Measurements from ENCODE around the gene GPATCH4. TPM values are rescaled to one million over a fixed set of nuclear protein-coding genes. Genes with fewer than 3 reads are reported as not detected.
"Not testable (repeated sequence)": the region's sequence is repeated elsewhere in the genome, so short reads cannot be mapped to it uniquely, and the experiment has no call there.

Gene GPATCH4
- total RNA-seq, 1 experiment from 2014 or later = 23.8 TPM

DNA sequence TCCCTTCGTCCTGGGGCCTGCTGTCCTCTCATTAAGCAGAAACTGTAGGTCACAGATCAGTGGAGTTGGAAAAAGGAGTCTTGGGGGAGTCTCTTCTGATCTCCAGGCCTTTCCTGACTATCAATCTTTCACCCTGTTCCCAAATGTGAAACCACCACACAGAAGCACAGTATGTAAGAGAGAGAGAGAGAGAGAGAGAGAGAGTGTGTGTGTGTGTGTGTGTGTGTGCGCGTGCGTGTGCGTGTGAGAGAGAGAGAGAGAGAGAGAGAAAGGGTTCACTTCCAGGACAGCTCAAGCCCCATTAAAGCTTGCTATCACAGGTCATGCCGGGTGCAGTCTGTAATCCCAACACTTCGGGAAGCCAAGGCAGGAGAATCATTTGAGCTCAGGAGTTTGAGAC lies 23.2 kb downstream of the GPATCH4 start:
- no peak for DNase-seq (ENCODE audit: low read depth)

DNA sequence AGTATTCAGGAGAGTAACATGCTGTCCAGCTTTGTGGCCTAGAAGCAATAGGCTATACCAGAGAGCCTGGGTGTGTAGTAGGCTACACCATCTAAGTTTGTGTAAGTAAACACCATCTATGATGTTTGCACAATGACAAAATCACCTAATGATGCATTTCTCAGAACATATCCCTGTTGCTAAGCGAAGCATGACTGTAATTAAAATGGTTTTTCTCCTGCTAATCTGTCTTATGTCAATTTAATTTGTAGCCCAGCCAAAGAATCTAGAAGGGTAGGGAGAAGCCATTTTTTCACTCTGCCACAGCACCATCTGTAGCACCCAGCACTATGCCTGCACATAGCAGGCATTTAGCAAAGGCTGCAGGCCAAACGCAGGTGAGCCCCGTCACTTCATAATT lies 23.7 kb downstream of the GPATCH4 start:
- no peak for DNase-seq (ENCODE audit: low read depth)

DNA sequence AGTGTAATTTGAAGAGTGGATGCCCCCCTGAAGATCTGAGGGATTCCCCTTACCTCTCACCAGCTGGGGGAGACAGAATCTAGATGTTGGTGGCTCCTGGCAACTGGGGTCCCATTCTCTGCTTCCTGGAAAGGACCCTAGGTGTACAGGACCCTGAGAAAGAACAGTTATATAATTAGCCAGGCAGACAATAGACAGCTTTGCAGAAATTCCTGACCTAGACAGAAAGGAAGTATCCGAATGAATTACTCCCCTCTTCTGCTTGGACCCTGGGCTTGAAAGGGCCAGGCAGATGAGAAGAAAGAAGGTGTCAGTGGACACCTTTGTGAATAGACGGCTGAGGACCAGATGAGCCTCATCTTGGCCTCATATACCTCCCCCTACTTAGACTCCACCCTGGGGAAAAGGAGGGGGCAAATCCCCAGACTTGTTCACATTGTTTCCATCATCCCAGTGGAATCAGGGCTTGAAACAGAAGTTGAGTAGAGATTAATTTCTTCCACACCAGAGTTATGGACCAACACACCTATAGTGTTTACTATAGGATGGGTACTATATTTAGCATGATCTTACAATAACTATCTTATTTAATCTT lies 27.1 kb downstream of the GPATCH4 start:
- DNase-seq (ENCODE audit: low read depth) = no peak

DNA sequence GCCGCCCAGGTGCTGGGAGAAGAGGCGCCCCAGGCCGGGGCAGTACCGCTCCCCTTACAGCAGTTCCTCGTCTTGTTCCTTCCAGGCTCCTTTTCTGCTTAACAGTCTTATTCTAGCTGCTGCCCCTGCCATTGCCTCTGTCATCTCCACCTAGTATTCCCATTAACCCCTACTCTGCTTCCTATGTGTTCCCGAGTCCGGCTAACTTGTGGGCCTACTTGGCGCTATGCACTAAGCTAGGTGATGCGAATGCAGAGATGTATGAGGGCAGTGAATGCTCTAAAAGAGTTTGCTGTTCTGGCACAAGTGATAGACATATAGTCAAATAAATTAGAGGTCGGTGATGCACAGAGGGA lies 28.6 kb downstream of the GPATCH4 start:
- no peak for DNase-seq (ENCODE audit: low read depth)

DNA sequence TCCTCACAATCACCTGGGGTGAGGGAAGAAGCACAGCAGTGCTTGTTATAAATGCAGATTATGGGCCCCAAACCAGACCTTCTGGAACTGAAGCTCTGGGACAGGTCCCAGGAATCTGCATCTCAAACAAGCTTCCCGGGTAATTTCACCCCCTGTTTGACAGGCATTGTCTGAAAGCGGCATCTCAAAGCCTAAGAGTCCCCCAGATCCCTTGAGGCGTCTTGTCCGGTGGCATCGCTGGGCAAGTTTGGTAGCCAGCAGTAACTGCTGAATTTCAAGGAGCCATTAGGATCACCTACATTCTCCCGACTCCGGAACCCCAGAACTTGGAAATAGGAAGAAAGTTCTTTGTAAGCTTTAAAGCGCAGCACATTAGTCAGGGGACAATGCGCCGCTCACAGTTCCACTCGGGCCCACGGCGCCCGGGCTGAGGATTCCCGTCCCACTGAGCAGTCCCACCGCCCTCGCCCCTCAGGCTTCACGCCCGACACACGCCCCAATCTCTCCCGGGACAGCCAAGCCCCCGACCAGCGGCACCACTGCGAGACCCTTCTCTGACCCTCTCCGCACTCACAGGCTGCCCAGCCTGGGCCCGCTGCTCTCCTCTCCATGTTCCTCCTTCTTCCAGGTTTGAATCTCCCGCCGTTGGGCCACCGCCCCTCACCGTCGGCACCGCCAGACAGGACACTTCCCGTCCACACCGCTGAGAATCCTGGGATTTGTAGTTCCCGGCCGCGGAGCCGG lies 29.2 kb downstream of the GPATCH4 start, which contains the start of gene IQGAP3:
Gene IQGAP3, minus strand, starts transcription at position 647 of the 744 bp plus-strand sequence. Its CDS starts 36 bp downstream, at position 611.
- DNase-seq (ENCODE audit: low read depth) = peak; percentile 77

DNA sequence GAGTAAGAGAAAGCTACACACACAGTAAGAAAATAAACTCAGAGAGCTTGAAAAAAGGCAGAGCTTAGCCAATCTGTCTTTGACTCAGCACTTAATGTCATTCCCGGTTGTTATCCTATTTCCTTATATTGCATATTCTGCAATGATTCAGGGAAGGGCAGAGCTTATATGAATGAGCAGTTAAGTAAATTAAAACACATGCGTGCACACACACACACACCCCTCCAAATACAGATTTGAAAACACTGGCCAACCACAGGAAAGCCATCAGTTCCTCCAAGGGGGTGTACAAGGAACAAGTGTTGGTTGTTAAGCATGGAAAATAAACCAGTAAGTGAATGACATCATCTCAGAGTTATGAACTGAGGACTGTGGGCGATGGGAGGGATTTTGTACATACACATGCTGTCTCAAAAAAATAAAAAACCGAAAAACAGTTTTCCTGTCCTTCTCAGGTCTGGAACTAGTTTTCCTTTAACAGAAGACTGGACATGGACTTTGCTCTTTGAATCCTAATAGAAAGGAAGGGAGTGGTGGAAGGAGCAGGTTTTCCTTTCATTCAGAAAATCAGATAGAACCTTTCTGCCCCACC lies 29.9 kb downstream of the GPATCH4 start:
- peak; percentile 81 for DNase-seq (ENCODE audit: low read depth)

DNA sequence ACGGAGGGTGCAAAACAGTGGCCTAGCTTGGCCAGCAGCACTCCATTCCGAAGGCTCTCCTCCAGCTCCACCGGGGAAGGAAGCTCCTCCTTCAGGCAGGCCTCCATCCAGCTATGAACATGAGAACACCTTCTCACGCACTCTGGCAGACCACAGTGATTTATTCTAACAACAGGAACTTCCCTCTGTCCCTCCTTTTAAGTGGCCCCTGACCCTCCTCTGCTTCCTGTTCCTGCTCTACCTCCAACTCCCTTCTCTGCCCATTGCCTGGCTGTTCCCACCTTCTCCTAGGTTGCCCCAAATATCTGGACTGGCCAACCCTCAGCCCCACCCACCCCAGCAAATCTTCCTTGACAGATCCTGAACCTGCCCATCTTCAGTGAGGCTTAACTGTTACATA lies 34.8 kb downstream of the GPATCH4 start:
- DNase-seq (ENCODE audit: low read depth) = no peak

DNA sequence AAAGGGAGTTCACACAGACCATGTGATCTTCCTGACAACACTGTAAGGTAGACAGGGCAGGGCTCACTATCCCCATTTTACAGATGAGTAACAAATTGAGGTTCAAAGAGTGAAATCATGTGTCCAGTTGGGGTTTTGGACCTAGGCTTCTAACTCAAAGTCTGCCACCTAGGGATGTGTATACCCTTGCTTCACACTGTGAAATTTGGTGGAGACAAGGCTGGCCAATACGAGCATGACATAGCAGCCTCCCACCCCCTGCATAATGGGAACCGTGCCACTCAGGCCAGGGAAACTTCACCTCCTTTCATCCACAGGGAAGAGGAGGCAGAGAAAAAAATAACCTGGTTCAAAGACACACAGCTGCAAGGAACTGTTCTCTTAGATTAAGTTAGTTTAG lies 35.8 kb downstream of the GPATCH4 start:
- no peak for DNase-seq (ENCODE audit: low read depth)

DNA sequence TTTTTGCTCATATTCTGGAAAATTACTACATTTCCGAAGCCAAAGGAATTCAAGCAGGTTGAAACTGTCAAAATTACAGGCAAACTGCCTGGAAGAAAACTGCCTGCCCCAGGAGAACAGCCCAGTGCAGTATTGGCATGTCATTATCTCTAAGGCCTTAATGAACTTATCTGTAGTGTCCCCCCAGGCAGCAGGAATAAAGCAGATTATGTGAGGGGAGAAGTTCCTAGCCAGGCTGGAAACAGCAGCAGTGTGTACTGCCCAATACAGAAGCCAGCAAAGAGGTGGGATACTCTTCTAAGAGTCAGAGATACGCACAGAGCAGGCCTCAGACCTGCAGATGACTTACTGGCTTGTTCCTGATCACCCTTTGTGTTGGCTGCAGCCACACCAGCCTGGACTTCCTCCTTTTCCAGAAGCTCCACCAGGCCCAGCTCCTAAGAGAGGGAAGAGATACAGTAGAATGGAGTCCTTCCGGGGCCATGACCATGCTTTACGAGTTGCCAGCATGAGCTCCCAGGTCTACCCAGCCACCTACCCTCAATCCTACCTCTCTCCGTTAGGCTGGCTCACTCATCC lies 40.6 kb downstream of the GPATCH4 start:
- DNase-seq (ENCODE audit: low read depth) = no peak

DNA sequence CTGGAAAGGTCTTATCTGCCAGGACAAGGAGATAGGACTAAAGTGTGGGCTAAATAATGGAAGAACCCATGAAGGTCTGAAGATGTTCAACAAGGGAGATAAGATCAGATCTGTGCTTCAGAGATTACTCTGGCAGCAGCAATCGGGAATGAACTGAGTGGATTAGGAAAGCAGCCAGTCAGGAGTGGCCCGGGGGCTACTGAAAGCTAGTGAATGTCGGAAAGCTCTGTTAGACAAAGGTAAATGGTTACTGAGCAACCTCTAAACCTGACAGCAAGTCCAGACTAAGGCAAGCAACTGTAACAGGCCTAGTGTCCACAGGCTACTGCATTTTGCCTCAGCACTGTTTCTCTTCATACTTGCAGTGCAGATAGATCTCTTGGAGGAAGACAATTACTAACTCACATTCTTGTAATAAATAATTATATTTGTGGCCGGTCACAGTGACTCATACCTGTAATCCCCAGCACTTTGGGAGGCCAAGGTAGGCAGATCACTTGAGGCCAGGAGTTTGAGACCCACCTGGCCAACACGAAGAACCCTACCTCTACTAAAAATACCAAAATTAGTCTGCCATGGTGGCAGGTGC lies 41.4 kb downstream of the GPATCH4 start:
- no peak for DNase-seq (ENCODE audit: low read depth)

DNA sequence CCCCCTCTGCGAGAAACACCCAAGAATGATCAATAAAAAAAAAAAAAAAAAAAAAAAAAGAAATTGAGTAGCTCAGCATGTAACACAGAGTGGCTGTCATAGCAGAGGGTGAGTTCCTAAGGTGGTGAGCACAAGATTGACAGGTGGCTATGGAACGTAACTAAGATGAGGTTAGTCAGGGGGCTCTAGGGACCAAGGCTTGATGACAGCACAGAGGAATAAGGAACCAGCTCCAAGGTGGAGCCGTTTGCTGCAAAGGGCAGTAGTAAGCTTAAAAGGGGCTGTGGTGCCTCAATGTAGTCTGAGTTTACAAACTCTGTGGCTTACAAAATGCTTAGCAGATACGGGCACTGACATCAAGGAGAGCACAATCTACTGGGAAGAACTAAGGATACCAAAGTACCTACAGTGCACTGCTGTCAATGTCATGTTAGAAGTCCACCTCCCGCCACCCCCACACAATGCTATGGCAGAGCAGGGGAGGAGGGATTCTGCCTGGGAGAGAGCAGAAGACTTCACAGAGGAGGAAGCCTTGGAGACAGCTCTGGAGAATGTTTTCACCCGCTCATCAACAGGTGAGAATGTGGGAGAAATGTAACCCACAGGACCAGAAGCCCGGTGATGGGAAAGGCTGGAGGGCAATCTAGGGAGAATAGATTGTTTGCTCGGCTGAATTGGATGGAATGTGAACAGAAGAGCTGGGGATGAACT lies 42.0 kb downstream of the GPATCH4 start:
- no peak for DNase-seq (ENCODE audit: low read depth)

DNA sequence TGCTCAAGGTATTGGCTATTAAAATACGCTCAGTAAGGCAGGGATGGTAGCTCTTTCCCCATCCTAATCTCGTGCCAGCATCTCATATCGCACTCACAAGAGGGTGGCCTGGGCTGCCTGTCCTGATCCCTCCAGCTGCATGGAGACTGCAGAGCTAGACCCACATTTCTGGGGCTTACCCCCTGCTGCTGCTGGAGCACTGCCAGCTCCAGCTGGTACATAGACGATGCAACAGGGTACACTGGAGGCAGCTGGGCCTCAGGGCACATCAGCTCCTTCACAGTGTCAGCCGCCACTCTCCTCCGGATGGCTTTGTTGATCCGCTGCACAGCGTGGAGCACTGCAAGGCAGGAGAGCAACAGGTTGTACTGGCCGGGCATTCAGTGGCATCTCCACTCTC lies 44.9 kb downstream of the GPATCH4 start:
- DNase-seq (ENCODE audit: low read depth) = no peak

DNA sequence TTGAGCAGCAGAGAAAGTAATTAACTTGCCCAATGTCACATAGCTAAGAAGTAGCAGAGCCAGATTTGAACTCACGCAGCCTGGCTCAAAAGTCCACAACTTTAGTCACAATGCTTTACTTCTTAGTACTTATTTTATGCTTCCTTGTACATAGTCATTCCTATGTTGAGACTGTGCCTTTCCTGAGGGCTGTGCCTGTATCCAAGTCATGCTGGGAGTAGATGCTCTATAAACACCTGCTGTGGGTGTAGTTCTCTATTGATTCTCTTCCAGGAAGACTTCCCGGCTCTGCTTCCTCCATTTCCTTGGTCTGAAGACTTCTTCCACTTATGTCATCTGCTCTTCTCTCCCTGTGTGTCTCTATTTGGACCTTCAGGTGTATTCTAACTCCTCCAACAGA lies 45.6 kb downstream of the GPATCH4 start:
- no peak for DNase-seq (ENCODE audit: low read depth)

DNA sequence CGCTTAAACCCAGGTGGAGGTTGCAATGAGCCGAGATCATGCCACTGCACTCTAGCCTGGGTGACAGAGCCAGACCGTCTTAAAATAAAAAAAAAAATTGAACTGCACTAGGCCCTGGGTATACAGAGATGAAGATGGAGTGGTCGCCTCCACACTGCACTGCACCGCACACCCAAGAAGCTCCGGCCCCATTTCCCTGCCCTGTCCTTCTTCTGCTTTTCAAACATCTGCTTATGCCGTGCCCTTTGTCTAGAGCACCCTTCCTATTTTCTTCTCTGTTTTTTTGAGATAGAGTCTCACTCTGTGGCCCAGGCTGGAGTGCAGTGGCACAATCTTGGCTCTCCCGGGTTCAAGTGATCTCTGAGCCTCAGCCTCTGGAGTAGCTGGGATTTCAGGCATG lies 46.3 kb downstream of the GPATCH4 start:
- no peak for DNase-seq (ENCODE audit: low read depth)

DNA sequence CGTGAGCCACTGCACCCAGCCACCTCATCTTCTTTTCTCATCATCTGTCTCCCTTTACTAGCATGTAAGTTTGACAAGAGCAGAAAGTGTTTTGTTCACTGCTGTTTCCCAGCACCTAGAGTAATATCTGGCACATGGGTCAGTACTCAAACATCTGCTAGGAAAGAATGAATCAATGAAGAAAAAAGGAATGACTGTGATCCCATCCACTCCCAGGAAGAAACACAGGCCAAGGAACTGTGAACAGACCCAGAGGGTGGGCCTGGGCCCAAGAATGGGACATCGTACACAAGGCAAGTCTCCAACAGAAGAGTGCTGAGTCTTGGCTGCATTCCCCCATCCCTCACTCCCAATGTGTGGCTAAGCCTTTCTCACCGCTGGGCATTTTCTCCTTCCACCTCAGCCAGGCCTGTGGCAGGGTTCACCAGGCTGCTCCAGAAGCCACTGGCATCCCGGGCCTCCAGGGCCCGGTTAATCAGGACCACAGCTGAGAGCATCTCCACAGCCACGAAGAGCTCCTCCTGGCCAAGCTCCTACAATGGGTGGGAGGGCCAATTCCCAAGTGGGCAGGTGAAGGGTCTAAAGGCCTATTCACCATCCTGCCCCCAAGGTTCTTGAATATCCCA lies 47.3 kb downstream of the GPATCH4 start:
- DNase-seq (ENCODE audit: low read depth) = no peak

DNA sequence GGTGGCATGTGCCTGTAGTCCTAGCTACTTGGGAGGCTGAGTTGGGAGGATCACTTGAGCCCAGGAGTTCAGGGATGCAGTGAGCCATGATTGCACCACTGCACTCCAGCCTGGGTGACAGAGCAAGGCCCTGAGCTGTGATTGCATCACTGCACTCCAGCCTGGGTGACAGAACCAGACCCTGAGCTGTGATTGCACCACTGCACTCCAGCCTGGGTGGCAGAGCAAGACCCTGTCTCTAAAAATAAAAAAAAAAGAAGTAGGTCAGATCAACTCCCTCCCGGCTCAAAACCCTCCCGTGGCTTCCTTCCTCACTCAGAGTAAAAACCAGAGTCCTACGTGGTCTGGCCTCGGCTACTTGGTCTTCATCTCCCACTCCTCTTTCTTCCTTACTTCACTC lies 48.3 kb downstream of the GPATCH4 start:
- not testable (repeated sequence) for DNase-seq (ENCODE audit: low read depth)

DNA sequence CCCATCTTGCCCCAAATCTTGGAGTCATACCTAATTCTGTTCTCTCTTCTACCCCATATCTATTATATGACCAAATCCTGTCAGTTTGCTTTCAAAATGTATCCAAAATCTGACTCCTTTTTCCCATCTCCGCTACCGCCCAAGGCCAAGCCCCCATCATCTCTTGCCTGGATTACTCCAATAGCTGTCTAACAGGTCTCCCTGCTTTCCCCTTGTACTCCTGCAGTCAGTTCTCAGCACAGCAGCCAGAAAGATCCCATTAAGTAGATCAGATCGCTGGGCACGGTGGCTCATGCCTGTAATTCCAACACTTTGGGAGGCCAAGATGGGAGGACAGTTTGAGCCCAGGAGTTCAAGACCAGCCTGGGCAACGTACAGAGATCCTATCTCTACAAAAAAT lies 48.8 kb downstream of the GPATCH4 start:
- DNase-seq (ENCODE audit: low read depth) = no peak

DNA sequence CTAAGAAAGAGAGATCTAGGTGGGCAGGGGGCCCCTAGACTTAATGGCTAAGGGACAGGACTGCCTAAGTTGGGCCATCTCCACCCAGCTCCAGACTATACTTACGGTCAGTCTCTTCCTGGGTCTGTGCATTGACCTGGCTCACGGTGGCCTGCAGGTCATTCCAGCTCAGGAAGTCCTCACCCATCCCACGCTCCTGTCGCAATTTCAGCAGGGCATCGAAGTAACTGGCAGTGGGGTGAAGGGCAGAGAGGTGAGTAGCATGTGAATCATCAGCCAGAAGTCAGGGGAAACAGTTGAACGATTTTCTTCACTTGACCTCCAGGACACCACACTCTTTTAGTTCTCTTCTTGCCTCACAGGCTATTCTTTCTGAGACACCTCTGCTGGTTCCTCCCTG lies 49.4 kb downstream of the GPATCH4 start:
- peak; percentile 42 for DNase-seq (ENCODE audit: low read depth)

DNA sequence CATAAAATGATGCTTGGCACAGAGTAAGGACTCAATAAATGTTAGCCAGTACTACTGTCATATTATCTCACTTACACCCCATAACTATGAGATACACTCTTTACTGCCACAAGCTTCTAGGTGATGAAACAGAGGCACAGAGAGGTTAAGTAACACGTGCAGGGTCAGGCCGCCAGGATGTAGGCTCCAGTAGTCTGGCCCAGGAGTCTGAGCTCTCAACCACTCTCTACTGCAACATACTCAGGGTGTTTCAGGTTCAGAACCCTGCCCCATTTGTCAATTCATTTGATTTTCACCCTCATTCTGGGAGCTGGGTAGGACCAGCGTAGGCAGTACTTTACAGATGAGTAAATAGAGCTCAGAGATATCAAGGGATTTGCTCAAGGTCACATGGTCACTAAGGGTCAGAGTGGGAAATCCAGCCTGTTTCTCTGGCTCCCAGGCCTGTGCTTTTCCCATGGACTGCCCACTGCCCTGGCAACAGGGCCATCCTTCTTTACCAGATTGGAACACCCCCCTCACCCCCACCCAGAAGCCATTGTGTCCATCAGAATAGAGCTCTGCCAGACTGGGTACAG lies 50.1 kb downstream of the GPATCH4 start:
- DNase-seq (ENCODE audit: low read depth) = no peak

DNA sequence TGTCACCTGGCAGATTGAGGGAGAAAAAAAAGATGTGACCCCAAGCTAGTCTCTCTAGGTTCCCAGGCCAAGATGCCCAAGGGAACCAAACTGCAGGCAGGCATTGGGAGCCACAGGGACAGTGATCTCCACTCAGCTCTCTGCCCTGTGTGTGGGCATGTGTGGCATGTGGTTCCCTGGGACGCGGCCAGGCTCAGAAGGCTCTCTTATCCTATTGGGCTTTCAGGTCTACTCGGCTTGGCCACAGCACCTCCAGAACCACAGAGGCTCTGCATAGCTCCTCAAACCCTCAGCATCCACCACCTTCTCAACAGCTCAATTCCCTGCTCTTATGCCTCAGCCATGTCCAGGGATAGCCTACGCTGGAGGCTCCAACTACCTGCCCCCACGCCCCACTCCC lies 50.9 kb downstream of the GPATCH4 start:
- DNase-seq (ENCODE audit: low read depth) = no peak

DNA sequence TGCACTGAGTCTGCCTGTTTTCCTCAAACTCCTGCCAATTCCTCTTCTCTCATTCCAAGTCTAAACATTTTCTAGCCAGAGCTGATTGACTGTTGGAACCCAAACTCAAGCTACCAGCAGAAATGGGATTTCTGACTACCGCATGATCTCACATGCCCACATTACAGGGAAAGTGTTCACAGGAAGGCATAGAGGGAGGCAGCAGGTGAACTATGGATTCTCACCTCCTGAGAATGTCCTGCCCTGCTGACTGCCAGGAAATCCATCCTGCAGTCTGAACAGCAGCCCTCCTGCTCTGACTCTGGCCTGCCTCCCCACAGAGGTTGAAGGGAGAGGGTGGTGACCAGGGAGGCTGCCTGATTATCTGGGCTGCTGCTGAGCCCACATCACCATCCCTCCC lies 51.4 kb downstream of the GPATCH4 start:
- DNase-seq (ENCODE audit: low read depth) = no peak
